RPMI8226 (cell line): ENCODE data around the gene IL1RN.

Experiments used
- DNase-seq: peaks from one replicate; pipeline ENCODE4 v3.0.0-alpha.2; 2015

The IL1RN gene

GRCh38 chr2:113157118-113157896 lies 29.9 kb downstream of the IL1RN start:
- no peak for DNase-seq

DNA sequence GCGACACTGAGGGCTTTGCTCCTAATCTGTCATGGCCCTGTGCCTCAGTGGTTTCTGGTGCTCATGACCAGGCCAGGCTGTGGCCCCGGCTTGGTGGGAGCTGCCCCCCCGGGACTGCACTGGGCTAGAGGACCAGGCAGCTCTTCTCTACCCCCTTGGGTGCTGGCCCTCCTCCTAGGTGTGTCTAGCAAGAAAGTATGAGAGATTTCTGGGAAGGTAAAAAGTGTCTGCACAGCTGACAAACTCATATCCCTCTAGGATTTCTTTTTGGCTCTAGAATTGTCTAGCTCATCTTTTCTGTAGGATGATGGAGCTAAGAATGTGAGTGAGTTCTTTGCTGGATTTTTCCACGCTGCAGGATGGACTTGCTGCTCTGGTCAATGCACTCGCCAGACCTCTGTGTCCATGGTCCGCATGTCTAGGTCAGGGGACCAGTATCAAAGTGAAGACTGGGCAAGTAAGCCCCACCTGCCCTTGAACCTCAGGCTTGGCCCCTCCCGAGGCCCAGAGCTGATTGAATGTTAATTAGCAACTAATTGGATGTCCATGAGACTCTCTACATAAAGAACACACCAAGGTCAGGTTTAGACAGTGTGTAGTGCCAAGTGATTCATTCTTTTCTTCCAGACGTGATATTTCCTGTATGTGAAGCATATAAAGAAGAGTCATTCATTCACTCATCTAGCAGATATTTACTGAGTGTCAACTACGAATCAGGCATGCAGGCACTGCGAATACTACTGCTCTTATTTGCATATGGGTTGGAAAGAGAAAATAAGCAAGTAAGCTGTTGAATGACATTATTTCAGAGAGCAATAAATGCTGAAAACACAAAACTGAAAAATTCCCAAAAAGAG lies 30.7 kb downstream of the IL1RN start:
- DNase-seq, result no peak

- no peak for DNase-seq
These were observed 31.6 kb downstream of the IL1RN start for GRCh38 chr2:113158884-113159553.

DNA sequence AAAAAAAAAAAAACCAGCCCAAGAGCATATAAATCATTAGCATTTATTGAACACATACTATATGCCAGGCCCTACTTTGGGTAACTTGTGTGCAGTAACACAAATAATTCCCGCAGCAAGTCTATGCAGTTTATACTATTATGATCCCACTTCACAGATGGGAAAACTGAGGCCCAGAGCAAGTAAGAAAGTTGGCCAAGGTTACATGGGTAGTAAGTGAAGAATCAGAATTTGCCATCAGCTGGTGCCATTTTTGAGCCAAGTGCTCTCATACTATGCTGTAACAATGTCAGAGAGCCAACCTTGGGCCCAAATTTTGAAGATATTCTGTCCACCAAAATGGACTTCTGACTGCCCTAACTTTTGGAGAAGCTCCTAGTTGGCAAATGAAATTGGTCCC lies 32.9 kb downstream of the IL1RN start:
- no peak for DNase-seq

- DNase-seq, result no peak
These were observed 33.6 kb downstream of the IL1RN start for GRCh38 chr2:113160962-113161361.

DNA sequence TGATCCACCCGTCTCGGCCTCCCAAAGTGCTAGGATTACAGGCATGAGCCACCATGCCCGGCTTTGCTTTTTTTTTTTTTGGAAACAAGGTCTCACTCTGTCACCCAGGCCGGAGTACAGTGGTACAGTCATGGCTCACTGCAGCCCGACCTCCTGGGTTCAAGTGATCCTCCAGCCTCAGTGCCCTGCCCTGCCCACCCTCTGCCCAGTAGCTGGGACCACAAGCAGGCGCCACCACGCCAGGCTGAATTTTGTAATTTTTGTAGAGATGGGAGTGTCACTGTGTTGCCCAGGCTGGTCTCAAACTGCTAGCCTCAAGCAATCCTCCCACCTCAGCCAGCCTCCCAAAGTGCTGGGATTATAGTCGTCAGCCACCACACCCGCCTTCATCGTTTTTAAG lies 34.8 kb downstream of the IL1RN start:
- DNase-seq, result no peak

DNA sequence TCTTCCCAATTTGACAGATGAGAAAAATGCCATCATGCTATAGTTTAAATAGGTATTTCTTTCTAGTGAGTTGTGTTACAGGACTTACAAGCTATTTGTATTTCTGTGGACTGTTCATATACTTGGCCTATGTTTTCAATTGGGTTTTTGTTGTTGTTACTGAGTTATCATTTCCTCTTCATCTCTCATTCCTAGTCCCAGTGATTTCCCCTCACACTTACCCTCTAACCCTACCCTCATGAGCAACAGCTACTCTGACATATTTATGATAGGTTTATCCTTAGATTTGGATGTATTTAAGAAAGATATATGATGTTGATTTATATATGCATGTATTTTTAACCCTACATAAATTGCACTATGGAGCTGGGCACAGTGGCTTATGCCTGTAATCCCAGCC lies 35.5 kb downstream of the IL1RN start:
- no peak for DNase-seq

DNA sequence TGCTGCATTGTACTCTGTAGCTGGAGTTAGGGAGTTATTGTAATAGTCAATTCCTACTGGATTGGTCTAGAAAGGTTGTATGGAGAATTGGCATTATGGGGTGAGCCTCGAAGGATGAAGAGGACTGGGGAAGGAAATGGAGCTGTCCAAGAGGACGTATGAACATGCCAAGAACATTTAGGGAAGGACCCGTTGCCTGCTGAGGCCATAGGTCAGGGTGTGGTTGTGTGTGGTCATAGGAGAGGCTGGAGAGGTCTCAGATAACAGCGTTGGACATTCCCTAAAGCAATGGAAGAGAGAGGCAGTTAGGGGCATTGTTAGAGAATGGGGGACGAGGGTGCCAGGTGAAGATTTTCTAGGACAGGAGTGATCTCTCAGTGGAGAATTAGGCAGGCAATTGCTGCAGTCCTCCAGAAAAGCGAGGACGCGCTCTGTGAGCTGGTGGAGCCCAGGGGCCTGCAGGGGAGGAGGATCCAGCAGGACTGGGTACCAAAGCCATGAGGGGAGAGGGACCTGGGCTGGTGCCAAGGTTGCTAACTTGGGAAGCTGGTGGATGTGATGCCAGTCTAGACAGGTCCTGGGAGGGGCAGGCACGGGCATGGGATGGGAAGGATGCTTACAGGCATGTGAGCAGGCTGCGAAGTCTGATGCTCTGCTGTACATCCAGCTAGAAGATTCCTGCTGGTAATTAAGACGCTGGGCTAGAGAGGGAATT lies 37.0 kb downstream of the IL1RN start:
- no peak for DNase-seq

DNA sequence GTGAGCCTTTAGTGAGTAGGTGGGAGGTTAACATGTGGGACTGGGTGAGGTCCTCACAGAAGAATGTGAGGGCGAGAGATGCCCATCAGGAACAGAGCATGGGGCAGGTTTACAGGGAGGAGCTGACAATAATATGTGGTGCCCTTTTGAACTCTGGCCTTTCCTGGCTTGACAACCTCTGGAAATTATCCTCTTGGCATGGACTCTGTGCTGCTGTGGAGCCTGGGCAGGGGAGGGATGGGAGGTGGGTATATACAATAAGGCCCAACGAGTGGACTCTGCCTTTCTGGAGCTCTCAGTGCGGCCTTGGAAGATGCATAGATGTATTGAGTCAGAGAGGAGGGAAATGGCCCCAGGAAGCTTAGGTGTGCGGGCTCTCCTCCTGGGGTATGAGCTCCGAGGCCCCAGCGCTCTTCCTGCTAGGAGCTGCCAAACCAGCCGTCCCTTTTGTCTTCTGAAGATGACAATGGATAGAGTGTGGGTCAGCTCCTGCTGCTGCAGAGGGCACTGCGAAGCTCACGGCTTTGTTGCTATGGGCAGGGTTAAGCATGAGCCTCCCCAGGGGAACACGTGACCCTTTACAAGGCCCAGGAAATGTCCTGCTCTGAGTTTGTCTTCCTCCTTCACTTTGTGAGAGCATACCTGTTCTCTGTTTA lies 37.7 kb downstream of the IL1RN start:
- no peak for DNase-seq

- no peak for DNase-seq
These were observed 38.8 kb downstream of the IL1RN start for GRCh38 chr2:113166187-113166645.

DNA sequence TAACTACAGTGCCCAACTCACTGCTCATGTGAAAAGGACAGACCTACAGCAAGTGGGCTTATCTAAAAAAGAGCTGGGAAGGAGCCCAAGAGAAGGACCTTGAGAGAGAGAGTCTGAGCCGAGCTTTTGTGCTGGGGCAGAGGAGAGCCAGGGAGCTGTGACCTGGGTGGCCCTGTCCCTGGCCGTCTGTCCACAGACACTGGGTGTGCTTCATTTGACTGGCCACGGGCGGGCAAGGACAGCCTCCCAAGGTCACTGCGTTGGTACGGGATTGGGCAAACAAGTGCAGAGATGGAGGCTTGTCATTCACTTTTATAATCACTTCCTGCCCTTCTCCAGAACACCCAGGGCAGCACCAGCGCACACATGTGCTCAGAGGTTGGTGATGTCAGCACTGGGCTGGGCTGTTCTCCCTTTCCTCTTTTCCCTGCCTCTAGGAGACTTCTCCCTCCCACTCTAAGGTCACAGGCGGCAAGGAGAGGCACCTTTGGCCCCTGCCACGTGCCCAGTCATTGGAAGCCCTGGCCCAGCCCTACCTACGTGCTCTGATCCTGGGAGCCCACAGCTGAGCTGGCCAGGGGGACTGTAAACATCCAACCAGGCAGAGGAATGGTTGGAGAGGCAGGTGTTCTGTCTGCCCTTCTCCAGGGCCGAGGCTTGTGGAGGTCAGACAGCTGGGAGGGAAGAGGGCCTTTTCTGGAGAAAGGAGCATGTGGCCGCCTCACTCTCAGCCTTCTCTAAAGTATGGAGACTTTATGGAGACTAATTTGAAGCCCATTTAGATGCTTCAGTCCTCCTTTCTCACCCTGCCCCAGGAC lies 39.9 kb downstream of the IL1RN start:
- no peak for DNase-seq

DNA sequence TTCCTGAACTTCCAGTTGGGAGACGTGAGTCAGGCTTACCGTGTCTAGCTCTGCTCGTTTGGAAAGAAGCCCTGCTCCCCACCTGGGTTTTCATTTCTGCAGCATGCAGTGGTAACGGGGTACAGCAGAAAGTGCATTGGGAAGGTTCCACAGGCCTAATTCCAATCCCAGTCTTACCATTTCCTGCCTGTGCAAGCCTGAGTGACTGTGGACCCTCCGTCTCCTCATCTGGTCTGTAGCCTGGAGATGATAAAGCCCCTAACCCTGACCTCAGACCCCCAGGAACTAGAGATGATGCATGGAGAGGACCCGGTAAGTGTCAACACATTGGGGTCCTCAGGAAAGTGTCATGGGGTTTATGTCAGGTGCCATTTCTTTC lies 40.6 kb downstream of the IL1RN start:
- no peak for DNase-seq

GRCh38 chr2:113169002-113169530 lies 41.7 kb downstream of the IL1RN start:
- peak; percentile 8 for DNase-seq

GRCh38 chr2:113169586-113169985 lies 42.2 kb downstream of the IL1RN start:
- no peak for DNase-seq

DNA sequence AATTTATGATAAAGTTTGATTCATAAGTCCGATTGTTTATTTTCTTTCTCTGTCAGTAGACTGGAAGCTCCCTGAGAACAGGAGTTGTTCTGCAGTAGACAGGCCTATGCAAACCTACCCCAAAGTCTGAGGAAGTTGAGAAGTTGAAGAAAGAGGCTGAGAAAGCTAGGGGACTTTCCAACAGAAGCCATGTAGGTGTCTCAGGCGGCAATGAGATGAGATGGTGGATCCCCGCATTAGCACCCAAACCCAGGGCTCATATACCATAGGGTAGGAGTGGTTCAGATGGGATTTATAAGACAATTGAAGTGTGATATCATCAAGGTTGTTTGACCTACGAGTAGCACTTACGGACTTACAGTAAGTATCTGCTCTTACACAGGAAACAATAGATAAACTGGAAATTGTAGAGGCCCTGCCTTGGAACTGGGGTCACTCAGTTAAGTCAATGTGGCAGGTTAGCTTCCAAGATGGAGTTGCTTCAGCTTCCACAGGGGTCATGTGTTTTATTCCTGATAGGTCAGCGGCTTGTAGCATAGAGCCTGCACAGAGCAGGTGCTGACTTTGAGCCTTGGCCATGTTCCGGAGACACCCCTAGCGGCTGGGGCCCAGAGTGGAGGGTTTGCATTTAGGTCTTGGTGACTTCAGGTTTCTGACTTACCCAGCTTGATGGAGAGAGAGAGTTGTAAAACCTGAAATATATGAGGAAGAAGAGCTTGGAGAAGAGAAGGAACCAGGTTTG lies 44.1 kb downstream of the IL1RN start:
- no peak for DNase-seq

DNA sequence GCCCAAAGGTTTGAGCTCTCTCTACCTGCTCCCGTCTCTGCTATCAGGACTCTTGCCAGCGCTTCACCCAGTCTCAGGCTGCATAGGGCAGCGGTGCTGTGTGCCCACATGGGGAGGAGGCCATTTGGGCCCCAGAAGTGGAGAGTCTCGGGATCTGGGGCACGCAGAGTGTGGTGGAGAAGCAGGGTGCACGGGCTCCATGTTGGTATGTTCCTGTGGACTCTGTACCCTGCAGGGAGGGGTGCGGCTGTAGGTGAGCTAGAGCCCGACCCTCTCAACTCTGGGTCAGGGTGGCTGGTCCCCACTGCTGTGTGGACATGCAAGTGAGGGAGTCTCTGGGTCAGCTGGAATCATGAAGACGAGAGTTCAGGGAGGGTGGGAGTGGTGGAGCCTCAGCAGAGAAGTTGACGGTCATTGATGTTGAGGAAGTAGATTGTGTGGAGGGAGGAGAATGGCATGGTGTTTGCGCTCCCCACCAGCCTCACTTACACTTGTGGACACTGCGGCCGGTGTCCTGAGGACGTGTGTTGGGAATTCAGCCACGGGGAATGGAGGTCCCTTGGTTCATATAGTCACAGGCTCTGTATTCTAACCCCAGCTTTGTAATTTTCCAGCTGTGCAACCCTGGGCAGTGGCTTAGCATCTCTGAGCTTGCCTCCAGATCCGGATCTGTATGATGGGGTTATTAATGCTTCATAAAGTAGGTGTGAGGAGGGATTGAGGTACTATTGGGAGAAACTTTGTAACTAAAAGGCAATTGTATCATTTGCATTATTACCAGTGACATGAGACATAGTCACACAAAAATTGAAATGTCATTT lies 45.5 kb downstream of the IL1RN start:
- no peak for DNase-seq

DNA sequence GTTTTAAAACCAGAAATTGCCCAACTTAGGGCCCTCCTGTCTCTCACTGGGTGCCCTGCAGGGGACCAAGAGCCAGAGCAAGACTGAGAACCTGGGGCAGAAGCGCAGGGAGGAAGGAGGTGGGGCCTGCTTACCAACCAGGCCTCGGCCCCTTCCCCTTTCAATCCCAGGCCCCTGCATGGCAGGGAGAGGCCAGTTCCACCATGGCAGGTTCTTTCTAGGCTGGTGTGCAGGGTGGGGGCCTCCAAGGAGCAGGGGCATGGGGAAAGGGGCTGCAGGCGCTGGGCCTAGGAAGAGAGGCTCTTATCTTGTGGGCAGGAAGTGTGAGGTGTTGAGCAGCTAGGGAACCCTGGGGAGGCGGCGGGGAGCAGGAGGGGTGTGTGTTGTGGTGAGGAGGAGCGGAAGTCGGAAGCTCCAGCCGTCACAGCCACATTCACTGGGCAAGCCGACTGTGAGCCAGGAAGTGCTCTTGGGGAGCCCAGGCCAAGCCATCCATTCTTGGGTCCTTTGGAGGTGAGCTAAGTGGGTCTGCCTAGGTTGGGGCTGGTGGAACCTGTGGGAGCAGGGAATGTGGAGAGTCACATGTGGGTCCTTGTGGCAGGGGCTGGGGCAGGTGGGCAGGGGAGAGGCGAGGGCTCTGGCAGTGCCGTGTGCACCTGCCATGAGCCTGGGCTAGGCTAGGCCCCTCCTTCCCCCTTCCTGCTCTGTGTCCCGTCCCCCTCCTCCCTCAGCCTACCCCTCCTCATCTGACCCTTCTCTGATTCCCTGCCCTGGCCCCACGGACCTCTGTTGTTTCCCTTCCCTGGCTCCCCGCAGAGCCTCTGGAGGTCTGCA lies 46.4 kb downstream of the IL1RN start, which contains the start of gene PSD4:
TSS of gene PSD4 (plus strand) at position 430 of the 834 bp plus-strand sequence. CDS start 8,486 bp downstream, outside the sequence.
- peak; percentile 88 for DNase-seq

DNA sequence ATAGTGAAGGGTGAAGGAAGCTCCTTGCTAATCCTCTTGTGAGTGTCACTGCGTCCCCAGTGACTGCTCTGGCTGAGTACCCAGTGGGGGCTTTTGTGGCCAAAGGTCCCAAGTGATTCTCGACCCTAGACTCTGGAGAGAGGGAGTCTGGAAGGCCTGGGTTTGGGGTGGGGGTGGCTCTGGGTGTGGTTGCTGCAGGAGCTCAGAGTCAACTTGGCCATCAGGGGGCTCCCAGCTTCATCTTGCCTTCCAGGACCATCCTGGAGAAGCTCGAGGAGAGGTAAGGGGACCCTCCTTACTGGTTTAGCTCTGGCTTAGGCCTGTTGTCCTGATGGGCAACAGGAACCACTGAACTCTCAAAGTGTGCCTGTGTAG lies 47.0 kb downstream of the IL1RN start:
- DNase-seq, result no peak
